ENCODE results near the gene FPR3.

DNA sequence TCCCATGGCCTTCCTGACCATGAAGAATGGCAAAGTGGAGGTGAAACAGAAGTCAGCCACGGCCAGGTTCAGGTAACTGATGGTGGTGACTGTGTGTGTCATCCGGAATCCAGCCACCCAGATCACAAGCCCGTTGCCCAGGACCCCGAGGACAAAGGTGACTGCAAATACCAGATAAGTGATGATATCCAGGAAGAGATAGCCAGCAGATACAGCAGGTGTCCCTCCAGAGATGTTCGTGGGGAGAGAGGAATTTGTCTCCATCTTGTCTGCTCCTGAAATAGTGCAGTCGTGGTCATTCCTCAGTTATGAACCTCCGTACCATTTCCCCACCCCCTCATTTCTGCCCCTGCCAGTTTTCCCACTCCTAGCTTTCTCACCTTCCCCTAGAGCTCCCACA lies 48.2 kb upstream of the FPR3 start:
- TF ChIP-seq KDM1A (IDR thresholded peaks at IDR 0.05; ENCODE audit: low read depth), result no peak
- TF ChIP-seq HOXB5 (CRISPR knock-in tag; IDR thresholded peaks at IDR 0.05), result no peak
- TF ChIP-seq, protein P1, sequence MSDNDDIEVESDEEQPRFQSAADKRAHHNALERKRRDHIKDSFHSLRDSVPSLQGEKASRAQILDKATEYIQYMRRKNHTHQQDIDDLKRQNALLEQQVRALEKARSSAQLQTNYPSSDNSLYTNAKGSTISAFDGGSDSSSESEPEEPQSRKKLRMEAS (IDR thresholded peaks at IDR 0.05), result no peak
- TF ChIP-seq, protein P2, sequence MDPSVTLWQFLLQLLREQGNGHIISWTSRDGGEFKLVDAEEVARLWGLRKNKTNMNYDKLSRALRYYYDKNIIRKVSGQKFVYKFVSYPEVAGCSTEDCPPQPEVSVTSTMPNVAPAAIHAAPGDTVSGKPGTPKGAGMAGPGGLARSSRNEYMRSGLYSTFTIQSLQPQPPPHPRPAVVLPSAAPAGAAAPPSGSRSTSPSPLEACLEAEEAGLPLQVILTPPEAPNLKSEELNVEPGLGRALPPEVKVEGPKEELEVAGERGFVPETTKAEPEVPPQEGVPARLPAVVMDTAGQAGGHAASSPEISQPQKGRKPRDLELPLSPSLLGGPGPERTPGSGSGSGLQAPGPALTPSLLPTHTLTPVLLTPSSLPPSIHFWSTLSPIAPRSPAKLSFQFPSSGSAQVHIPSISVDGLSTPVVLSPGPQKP (IDR thresholded peaks at IDR 0.05; ENCODE audit: low read depth, low read length), result no peak
- TF ChIP-seq, protein P3, sequence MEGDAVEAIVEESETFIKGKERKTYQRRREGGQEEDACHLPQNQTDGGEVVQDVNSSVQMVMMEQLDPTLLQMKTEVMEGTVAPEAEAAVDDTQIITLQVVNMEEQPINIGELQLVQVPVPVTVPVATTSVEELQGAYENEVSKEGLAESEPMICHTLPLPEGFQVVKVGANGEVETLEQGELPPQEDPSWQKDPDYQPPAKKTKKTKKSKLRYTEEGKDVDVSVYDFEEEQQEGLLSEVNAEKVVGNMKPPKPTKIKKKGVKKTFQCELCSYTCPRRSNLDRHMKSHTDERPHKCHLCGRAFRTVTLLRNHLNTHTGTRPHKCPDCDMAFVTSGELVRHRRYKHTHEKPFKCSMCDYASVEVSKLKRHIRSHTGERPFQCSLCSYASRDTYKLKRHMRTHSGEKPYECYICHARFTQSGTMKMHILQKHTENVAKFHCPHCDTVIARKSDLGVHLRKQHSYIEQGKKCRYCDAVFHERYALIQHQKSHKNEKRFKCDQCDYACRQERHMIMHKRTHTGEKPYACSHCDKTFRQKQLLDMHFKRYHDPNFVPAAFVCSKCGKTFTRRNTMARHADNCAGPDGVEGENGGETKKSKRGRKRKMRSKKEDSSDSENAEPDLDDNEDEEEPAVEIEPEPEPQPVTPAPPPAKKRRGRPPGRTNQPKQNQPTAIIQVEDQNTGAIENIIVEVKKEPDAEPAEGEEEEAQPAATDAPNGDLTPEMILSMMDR (IDR thresholded peaks at IDR 0.05), result no peak

All from A549 (cell line).